ENCODE results near the gene PRR22.

The PRR22 gene

GRCh38 chr19:5811117-5811516 lies 26.6 kb upstream of the PRR22 start:
- DNase-seq = no peak

DNA sequence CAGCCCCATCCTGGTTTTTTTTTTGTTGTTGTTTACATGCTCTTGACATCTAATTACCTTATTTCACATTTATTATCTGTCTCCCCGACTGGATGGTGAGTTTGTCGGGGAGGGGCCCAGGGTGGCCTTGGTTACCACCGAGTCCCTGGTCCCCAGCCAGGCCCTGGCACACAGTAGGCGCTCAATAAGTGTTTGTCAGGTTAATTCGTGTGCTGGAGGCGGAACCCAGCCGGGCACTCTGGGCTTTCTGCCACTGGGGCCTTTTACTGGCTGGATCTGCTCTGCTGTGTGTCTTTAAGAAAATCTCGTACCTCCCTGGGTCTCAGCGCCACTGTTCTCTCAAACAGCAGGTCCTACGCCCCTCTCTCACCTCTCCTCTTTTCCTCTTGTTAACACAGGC lies 24.9 kb upstream of the PRR22 start:
- DNase-seq = no peak

GRCh38 chr19:5809053-5809452 lies 24.5 kb upstream of the PRR22 start:
- DNase-seq = no peak

DNA sequence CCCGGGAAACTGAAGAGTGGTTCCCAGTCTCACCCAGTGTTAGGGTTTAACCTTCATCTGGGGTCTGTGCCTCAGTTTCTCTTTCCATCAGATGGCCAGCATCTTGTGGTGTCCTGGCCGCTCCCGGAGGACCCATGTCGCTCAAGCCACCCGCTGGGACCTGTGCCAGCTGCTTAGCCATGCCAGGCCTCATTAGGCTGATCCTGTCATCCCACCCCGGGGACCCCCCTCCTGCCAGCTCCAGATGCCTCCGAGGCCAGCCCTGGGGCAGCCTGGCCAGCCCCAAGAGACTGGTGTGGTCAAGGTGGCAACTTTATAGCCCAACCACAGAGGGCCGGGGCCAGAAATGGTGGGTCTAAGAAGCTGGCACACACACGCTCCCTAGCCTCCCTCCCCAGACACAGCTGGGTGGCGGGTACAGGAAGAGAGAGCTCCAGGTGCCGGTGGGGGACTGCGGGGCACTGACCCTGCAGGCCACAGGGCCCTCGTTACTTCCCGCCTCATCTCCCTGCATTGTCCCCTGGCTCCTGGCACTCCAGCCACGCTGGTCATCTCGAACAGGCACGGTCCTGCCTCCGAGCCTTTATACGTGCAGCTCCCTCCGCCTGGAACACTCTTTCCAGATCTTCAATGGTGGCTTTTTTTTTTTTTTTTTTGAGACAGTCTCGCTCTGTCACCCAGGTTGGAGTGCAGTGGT lies 23.7 kb upstream of the PRR22 start:
- no peak for DNase-seq

DNA sequence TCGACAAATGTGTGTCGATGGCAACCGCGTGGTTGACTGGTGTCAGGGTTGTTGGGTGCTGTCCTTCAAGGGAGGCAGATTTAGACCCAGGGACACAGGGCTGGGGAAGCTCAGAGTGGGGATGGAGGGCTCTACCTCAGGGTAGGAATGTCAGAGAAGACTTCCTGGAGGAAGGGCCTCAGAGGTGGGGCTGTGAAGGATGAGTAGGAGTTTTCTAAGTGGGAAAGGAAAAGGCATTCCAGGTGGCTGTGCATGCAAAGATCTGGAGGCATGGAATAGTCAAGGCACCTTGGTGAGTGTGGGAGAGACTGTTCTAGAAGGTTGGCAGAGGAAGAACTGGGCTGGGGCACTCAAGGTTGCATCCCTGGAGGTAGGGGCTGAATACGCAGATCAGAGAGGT lies 22.4 kb upstream of the PRR22 start:
- no peak for DNase-seq

DNA sequence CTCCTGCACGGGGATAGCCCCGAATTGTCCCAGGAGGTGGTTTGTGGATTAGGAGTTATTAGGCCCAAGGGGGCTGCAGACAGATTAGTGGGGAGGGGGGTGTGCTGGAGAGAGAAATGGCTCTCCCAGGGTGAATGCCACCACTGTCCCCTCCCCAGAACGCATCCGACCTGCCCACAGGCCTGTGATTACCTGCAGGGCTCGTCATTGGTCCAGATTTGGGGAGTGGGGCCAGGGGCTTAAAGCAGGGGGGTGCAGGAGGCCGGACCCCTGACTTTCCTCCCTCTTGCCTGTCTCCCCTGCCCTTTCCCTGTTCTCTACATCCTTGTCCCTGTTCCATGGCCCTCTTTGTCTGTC lies 21.6 kb upstream of the PRR22 start:
- no peak for DNase-seq

DNA sequence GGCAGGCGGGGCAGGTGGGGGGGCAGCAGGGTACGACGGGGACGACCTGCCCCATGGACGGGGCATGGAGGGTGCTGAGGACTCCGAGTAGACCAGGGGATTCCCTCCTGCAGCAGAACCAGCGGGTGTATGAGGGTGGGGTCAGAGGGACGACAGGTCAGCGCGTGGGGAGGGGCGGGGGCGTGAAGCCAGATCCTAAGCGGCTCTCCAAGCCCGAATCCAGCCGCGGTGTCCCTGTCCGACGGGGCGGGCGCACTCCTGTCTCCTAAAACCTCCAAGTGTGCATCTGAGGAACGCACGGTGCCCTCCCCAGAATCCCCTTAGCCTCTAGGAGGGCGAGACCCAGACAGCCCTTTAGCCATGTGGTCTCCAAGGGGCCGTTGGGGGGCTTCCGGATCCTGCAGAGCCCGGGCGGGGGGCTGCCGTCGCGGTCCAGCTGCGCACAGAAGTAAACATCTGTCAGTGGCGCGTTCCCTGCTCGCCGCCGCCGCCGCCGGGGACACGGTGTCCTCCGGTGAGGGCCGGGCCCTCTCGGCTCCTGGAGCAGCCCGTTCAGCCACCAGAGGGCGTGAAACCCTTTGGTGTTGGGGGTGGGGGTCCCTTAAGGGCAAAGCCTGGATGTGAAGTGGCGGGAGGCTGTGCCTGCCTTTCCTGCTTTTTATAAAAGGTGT lies 21.1 kb upstream of the PRR22 start:
- no peak for DNase-seq

- no peak for DNase-seq
Observed at GRCh38 chr19:5804516-5805461, 20.2 kb upstream of the PRR22 start, which contains the start of gene NRTN. NRTN (plus strand) TSS chr19:5805067; CDS start chr19:5824166, 19,099 bp downstream.

- peak; percentile 15 for DNase-seq
Observed at GRCh38 chr19:5803752-5804515, 19.4 kb upstream of the PRR22 start.

- no peak for DNase-seq
Observed at GRCh38 chr19:5803441-5803751, 18.9 kb upstream of the PRR22 start.

DNA sequence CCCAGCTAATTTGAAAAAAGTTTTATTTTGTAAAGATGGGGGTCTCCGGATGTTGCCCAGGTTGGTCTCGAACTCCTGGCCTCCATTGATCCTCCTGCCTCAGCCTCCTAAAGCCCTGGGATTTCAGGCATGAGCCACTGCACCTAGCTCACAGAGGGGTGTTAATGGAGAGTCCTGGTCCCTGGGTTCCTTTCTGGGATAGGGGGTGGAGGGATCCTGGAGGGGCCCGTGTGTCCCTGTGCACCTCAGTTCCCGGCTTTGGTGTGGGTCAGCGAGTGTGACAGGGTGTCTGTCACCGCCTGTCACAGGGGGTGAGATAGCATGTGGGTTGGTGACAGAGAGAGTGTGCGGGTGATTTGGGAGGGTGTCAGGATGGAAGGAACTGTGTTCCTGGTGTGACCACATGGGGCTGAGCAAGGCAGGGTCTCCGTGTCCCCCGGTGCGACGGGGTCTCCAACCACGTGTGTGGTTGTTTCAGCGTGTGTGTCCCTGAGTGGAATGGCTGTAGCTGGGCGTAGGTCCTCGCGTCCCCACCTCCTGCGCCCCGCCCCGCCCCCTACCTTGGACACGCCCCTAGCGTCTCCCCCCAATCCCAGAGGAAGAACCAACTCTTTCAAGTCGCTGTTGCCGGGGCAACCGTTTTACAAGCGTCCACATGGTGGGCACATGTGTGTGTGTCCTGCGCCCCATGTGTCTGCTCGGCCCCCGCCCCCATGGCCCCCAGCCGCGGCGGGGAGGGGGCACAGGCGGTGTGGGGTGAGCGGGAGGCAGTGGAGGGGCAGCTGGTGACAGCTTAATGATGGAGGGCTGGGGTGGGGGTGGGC lies 17.5 kb upstream of the PRR22 start:
- no peak for DNase-seq

GRCh38 chr19:5800361-5801270 lies 16.1 kb upstream of the PRR22 start:
- no peak for DNase-seq

GRCh38 chr19:5799247-5800241 lies 15.0 kb upstream of the PRR22 start:
- no peak for DNase-seq

- DNase-seq = no peak
Observed at GRCh38 chr19:5798244-5798643, 13.7 kb upstream of the PRR22 start.

GRCh38 chr19:5795382-5795919 lies 10.9 kb upstream of the PRR22 start:
- DNase-seq = no peak

DNA sequence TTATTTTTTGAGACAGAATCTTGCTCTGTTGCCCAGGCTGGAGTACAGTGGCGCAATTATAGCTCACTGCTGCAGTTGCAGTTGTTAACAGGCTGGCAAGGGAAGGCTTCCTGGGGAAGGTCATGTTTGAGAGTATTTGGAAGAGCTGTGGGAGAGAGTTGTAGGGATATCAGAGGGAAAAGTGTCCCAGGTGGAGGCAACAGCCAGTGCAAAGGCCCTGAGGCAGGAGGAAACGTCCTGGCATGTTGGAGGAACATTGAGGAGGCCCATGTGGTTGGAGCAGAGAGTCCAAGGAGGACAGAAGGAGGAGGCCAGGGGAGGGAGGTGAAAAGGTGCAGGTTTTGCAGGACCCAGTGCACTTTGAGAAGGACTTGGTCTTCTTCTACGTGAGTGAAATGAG lies 8.6 kb upstream of the PRR22 start:
- no peak for DNase-seq

DNA sequence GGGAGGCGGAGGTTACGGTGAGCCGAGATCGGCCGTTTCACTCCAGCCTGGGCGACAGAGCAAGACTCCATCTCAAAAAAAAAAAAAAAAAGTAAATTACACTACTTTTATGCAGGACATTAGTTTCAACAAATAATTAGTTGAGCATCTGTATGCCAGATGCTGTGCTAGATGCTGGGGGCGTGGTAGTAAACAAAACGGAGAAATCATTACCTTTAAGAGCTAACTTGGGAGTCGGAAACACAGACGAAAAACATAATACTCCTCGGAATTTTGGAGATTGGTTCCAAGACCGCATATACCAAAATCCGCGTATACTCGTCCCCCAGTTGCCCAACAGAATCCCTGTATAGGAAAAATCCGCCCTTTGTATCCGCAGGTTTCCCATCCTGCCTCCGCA lies 7.7 kb upstream of the PRR22 start:
- DNase-seq = no peak

GRCh38 chr19:5790559-5791520 lies 6.3 kb upstream of the PRR22 start, which contains the start of gene DUS3L:
DUS3L (minus strand) TSS chr19:5791163; CDS start chr19:5791141, 22 bp downstream.
- peak; percentile 73 for DNase-seq

Measured in SIG-M5 (cell line).